GM21786 (cell line): ENCODE measurements around the gene ABHD14A.

Experiments used
- ATAC-seq: cut with Tn5 transposase; IDR thresholded peaks from one replicate; pipeline ENCODE4 v1.9.1; 2021; ENCODE audit not compliant: unreplicated experiment

Gene ABHD14A

GRCh38 chr3:51968883-51969678, 5.8 kb upstream of the ABHD14A start:
- ATAC-seq, result no peak

- ATAC-seq, result no peak
Observed at GRCh38 chr3:51969841-51970240, 5.0 kb upstream of the ABHD14A start.

- no peak for ATAC-seq
Observed at GRCh38 chr3:51970606-51971300, 4.1 kb upstream of the ABHD14A start.

- no peak for ATAC-seq
Observed at GRCh38 chr3:51971350-51971749, 3.5 kb upstream of the ABHD14A start.

- no peak for ATAC-seq
Observed at GRCh38 chr3:51974277-51974962, 444 bp upstream of the ABHD14A start.

DNA sequence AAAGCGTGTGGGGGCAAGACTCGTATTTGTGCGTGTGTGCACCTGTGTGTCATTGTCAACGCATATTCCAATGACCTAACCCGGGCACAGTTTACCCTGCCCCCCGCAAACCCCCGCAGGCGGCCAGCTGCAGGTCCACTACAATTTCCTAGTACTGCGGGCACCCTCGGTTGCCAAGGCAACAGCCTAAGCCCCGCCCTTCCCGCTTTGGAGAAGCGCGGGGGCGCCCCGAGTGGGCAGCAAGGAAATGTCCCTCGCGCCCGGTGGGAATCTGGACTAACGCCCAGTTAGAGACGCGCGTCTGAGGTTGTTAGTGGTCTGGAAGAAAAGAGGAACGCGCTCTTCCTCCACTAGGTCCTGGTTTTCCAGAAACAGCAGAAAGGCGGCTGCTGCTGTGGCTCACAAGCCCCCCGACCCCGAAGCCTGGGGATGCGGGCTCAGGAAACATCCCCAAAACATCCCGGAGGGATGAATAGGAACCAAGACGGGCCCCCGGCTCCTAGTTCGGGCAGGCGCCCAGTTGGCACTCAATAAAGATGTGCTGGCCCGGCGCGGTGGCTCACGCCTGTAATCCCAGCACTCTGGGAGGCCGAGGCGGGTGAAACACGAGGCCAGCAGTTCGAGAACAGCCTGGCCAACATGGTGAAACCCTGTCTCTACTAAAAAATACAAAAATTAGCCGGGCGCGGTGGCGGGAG, 1.1 kb downstream of the ABHD14A start:
- ATAC-seq, result no peak

GRCh38 chr3:51977446-51978142, 2.7 kb downstream of the ABHD14A start:
- ATAC-seq, result no peak

DNA sequence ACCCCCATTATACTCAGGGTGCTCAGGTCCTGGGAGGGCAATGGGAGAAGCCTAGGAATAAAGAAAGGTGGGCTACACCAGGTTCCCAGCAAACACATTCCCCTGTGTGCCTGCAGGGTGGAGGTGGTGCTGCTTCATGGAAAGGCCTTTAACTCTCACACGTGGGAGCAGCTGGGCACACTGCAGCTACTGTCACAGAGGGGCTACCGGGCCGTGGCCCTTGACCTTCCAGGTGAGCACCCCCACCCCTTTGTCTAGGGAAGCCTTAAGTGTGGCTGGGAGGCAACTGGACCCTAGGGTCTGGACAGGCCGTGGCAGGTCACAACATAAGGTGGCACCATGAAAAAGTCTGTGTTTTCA, 3.3 kb downstream of the ABHD14A start:
- no peak for ATAC-seq

DNA sequence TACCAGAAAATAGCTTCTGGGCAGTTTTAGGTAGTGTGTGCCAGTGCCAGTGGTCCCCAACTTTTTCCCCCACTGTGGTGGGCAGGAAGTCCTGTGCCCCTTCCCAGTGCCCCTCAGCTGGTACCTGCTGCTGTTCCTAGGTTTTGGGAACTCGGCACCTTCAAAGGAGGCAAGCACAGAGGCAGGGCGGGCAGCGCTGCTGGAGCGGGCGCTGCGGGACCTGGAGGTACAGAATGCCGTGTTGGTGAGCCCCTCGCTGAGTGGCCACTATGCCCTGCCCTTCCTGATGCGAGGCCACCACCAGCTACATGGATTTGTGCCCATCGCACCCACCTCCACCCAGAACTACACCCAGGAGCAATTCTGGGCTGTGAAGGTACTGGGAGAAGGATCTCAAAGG, 5.4 kb downstream of the ABHD14A start:
- no peak for ATAC-seq

GRCh38 chr3:51982352-51982837, 7.5 kb downstream of the ABHD14A start:
- peak; percentile 44 for ATAC-seq

DNA sequence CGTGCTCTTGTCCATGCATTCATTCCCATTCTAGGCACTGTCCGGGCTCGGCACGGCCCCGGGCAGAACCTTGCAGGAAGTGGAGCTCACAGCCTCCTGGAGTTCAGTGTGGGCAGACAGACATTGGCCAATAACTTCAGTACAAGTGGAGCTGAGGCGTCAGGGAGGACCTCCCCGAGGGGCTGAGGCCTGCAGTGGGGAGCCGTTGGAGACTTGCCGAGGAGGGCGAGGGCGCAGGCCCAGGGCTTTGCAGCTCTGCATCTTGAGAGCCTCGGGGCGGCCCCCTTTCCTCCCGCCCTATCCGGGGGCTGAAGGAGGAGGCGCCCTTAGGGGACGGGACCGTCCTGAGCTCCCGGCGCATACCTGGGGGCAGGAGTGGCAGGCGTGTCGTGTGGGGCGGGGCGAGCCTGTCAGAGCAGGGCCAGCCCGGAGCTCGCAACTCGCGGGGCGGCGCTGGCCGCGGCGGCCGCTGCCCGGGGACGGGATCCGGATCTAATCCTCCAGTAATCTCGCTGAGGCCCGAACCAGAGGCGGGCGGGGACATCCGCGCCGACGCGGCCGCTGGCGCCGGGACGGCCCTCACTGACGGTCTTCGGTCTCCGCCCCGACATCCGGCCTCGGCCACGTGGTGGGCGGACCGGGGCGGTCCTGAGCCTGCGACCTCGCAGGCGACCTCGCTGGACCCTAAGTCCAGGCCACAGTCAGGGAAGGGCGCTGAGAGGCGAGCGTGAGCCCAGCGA, 8.1 kb downstream of the ABHD14A start, which contains the start of gene ACY1:
TSS of gene ACY1 (plus strand) at position 698 of the 740 bp plus-strand sequence. CDS start 530 bp downstream, outside the sequence.
- peak; percentile 73 for ATAC-seq

DNA sequence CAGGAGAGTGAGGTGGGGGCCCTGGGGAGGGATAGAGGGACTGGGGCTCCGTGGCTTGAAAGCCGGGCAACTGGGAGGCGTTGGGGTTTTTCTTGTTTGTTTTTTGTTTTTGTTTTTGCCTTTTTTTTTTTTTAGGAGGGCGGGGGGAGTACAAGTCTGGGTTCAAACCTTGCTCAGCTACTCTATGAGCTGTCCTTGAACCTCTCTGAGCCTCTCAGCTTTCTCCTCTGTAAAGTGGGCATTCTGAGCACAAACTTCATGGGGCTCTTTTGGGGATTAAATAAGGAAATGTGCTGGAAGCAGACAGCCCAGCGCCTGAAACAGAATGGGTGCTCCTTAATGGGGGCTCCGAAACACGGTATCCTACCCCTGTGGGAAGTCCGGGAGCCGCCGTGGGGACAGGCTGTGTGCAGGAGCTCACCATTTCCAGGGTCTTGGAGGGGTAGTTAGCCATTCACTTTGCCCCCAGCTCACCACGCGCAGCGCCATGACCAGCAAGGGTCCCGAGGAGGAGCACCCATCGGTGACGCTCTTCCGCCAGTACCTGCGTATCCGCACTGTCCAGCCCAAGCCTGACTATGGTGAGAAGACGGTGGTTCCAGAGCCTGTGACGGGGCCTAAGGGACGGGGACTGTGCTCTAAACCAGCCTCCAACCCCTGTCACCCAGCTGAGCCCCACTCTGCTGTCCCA, 8.9 kb downstream of the ABHD14A start:
- ATAC-seq, result no peak

DNA sequence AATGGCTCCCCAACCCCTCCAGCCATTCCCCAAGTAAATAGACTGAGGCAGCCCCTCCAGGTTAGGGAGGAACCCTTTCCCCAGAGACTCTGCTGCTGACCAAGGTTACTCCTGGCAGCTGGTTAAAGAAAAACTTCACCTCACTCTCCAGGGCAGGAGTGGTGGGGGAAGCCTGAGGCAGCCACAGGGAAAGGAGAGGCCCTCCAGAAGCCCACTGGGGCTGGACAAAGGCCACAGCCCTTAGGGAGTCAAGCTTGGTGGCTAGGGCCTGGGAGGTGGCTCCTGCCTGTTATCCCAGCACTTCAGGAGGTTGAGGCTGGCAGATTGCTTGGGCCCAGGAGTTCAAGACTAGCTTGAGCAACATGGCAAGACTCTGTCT, 9.4 kb downstream of the ABHD14A start:
- ATAC-seq, result no peak

- no peak for ATAC-seq
Observed at GRCh38 chr3:51985063-51985462, 10.2 kb downstream of the ABHD14A start.

GRCh38 chr3:51986010-51986947, 11.4 kb downstream of the ABHD14A start:
- ATAC-seq, result no peak

DNA sequence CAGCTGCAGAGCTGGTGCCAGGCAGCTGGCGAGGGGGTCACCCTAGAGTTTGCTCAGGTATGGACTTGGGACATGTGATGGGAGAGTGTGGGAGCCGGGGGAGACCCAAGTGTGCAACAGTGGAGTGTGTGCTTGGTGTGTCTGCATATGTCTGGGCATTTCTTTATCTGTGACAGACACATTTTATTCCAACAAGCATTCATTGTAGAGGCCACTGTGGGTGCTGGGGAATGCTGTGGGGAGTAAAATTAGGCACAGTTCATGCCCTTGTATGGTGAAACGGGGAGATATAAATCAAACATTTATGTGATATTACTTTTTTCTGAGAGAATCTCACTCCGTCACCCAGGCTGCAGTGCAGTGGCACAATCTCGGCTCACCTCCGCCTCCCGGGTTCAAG, 12.7 kb downstream of the ABHD14A start:
- no peak for ATAC-seq

GRCh38 chr3:51988286-51989146, 13.7 kb downstream of the ABHD14A start:
- no peak for ATAC-seq
